ENCODE measurements around the gene NHSL2.

DNA sequence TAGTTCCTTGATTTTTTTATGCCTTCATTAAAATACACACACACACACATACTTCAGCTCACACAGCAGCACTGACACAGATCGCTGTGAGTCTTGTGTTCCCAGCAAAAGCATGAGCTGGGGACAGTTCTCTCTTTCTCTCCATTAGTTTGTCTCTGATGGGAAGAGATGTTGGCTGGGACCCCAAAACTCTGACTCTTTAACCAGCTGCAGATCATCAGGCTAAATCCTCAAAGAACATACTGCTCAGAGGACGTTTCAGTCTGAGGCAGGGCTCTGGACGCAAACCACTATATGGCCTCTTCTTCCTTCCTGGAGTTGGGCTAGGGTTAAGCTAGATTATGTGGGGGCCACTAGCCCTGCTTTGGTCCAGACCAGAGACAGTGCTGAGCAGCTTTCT is 109.6 kb downstream of the NHSL2 start:
- TF ChIP-seq POLR2AphosphoS5 (IDR thresholded peaks at IDR 0.05): peak; percentile 58
- no peak for TF ChIP-seq CTCF (IDR thresholded peaks at IDR 0.05)
- no peak for TF ChIP-seq EP300 (IDR thresholded peaks at IDR 0.05)
- TF ChIP-seq POLR2A (IDR thresholded peaks at IDR 0.05): no peak

Data from gastroesophageal sphincter (tissue), 3 donors.